NT2/D1 (cell line): ENCODE results near the gene IFIH1.

ENCODE experiments used
- DNase-seq: peaks from one replicate; pipeline ENCODE4 v3.0.0-alpha.2; 2011; ENCODE audit warnings: low read depth, low spot score
- H3K27me3 ChIP-seq: 2 replicates; pipeline ENCODE4 v1.6.0; 2011; ENCODE audit warnings: mild to moderate bottlenecking; ENCODE audit not compliant: insufficient read length, insufficient read depth
- H3K36me3 ChIP-seq: 2 replicates; pipeline ENCODE4 v1.6.1; 2011; ENCODE audit warnings: mild to moderate bottlenecking, low read length, mixed read lengths; ENCODE audit not compliant: insufficient read depth, insufficient read length
- H3K4me1 ChIP-seq: 2 replicates; pipeline ENCODE4 v1.5.1; 2011; ENCODE audit not compliant: insufficient read depth, insufficient read length
- H3K4me3 ChIP-seq: 2 replicates; pipeline ENCODE4 v1.5.1; 2011; ENCODE audit warnings: low read depth; ENCODE audit not compliant: insufficient read length
- H3K9ac ChIP-seq: 2 replicates; pipeline ENCODE4 v1.6.0; 2011; ENCODE audit warnings: low read depth; ENCODE audit not compliant: insufficient read length
- H3K9me3 ChIP-seq: 2 replicates; pipeline ENCODE4 v1.5.1; 2011; ENCODE audit warnings: mild to moderate bottlenecking, low read length; ENCODE audit not compliant: insufficient read depth
- SUZ12 ChIP-seq: IDR thresholded peaks from 2 replicates; pipeline ENCODE4 v1.6.1; 2011; ENCODE audit not compliant: insufficient read length, insufficient read depth; ENCODE audit errors: extremely low read depth
- YY1 ChIP-seq: IDR thresholded peaks from 2 replicates; pipeline ENCODE4 v1.6.1; 2011; ENCODE audit not compliant: insufficient read length, insufficient read depth
- ZNF274 ChIP-seq: IDR thresholded peaks from 2 replicates; pipeline ENCODE4 v1.6.1; 2011; ENCODE audit warnings: mild to moderate bottlenecking, low read depth, low read length

Gene IFIH1

GRCh38 chr2:162293122-162293786 lies 25.2 kb downstream of the IFIH1 start:
- H3K9me3 ChIP-seq, result no peaks in the 10 kb centered on the region
- TF ChIP-seq SUZ12, result no peak
- TF ChIP-seq YY1, result no peak
- no peak for TF ChIP-seq ZNF274
- H3K27me3 ChIP-seq, result no peaks in the 10 kb centered on the region
- H3K36me3 ChIP-seq, result no peaks in the 10 kb centered on the region
- no peak for DNase-seq
- no peak overlapping the region for H3K9ac ChIP-seq
- H3K4me3 ChIP-seq, result no peak overlapping the region
- no peaks in the 10 kb centered on the region for H3K4me1 ChIP-seq

- no peaks in the 10 kb centered on the region for H3K9me3 ChIP-seq
- no peak for TF ChIP-seq ZNF274
- no peak for TF ChIP-seq SUZ12
- TF ChIP-seq YY1, result no peak
Observed at GRCh38 chr2:162291748-162292147, 26.7 kb downstream of the IFIH1 start.

GRCh38 chr2:162282765-162283425 lies 35.6 kb downstream of the IFIH1 start:
- Histone ChIP-seq H3K9me3 (no peaks in the 10 kb centered on the region), H3K9ac (no peak overlapping the region), H3K36me3 (no peaks in the 10 kb centered on the region), H3K4me1 (no peaks in the 10 kb centered on the region), H3K27me3 (no peaks in the 10 kb centered on the region), H3K4me3 (no peak overlapping the region)
- TF ChIP-seq SUZ12 (no peak), YY1 (no peak), ZNF274 (no peak)
- no peak for DNase-seq

More at GRCh38 chr2:162291748-162292147, 26.7 kb downstream of the IFIH1 start:
- Histone ChIP-seq H3K36me3 (no peaks in the 10 kb centered on the region), H3K4me3 (no peak overlapping the region), H3K9ac (no peak overlapping the region), H3K27me3 (no peaks in the 10 kb centered on the region), H3K4me1 (no peaks in the 10 kb centered on the region)
- DNase-seq, result no peak

- H3K27me3 ChIP-seq, result no peaks in the 10 kb centered on the region
- TF ChIP-seq YY1 (no peak), ZNF274 (no peak), SUZ12 (no peak)
- H3K9ac ChIP-seq, result no peak overlapping the region
- H3K4me3 ChIP-seq, result no peak overlapping the region
- no peaks in the 10 kb centered on the region for H3K4me1 ChIP-seq
- no peaks in the 10 kb centered on the region for H3K36me3 ChIP-seq
- DNase-seq, result no peak
- H3K9me3 ChIP-seq, result no peaks in the 10 kb centered on the region
Observed at GRCh38 chr2:162280654-162281053, 37.8 kb downstream of the IFIH1 start.

- no peak overlapping the region for H3K9ac ChIP-seq
- H3K36me3 ChIP-seq, result no peaks in the 10 kb centered on the region
- no peaks in the 10 kb centered on the region for H3K4me1 ChIP-seq
- H3K4me3 ChIP-seq, result no peak overlapping the region
- TF ChIP-seq ZNF274 (no peak), SUZ12 (no peak), YY1 (no peak)
- DNase-seq, result no peak
- H3K9me3 ChIP-seq, result no peaks in the 10 kb centered on the region
- H3K27me3 ChIP-seq, result no peaks in the 10 kb centered on the region
Observed at GRCh38 chr2:162277381-162277780, 41.1 kb downstream of the IFIH1 start.

GRCh38 chr2:162267996-162268395 lies 50.5 kb downstream of the IFIH1 start:
- no peaks in the 10 kb centered on the region for H3K9me3 ChIP-seq
- H3K36me3 ChIP-seq, result no peaks in the 10 kb centered on the region
- H3K4me1 ChIP-seq, result no peaks in the 10 kb centered on the region
- DNase-seq, result no peak
- TF ChIP-seq SUZ12, result no peak
- H3K27me3 ChIP-seq, result no peaks in the 10 kb centered on the region
- no peak overlapping the region for H3K4me3 ChIP-seq
- no peak overlapping the region for H3K9ac ChIP-seq

GRCh38 chr2:162267496-162267895 lies 51.0 kb downstream of the IFIH1 start:
- TF ChIP-seq SUZ12 (no peak), YY1 (no peak), ZNF274 (no peak)

More at GRCh38 chr2:162267496-162267895, 51.0 kb downstream of the IFIH1 start:
- Histone ChIP-seq H3K9ac (no peak overlapping the region), H3K36me3 (no peaks in the 10 kb centered on the region), H3K27me3 (no peaks in the 10 kb centered on the region), H3K4me3 (no peak overlapping the region), H3K9me3 (no peaks in the 10 kb centered on the region), H3K4me1 (no peaks in the 10 kb centered on the region)
- DNase-seq, result no peak
